GM21447 (cell line): Measurements from ENCODE around the gene OR5AC2.

Experiments used
- ATAC-seq: cut with Tn5 transposase; IDR thresholded peaks from one replicate; pipeline ENCODE4 v1.9.1; 2021; ENCODE audit not compliant: unreplicated experiment

The OR5AC2 gene

DNA sequence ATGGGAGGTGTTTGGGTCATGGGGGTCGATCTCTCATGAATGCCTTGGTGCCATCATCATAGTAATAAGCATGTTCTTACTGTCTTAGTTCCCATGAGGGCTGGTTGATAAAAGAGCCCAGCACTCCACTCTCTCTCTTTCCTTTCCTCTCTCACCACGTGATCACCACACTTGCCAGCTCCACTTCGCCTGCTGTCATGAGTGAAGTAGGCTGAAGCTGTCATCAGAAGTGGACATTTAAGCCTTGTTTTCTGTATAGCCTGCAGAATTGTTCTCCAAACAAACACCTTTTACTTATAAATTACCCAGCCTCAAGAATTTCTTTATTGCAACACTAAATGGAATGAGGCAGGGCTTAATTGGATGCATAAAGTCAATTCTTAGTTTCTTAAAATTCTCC lies 49.7 kb downstream of the OR5AC2 start:
- ATAC-seq: no peak
